GM21786 (cell line): ENCODE measurements around the gene GATA1.

Experiments used
- ATAC-seq: cut with Tn5 transposase; IDR thresholded peaks from one replicate; pipeline ENCODE4 v1.9.1; 2021; ENCODE audit not compliant: unreplicated experiment

The GATA1 gene

DNA sequence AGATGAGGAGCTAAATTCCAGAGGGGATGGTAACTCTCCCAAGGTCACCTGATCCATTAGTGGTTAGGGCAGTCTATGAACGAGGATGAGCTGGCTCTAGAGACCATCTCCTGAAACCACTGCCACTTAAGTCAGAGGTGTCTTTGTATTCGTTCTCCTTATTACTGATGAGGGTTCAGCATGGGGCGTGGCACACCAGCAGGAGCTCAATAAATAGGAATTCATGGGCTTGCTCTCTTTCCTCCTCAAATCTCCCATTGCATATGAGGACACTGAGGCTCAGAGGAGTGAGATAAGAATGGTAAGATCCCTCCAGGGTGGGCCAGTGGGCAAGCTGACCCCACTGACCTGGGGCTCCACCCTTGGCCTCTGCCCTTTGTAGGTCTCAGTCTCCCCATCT, 1.7 kb upstream of the GATA1 start:
- ATAC-seq: no peak

DNA sequence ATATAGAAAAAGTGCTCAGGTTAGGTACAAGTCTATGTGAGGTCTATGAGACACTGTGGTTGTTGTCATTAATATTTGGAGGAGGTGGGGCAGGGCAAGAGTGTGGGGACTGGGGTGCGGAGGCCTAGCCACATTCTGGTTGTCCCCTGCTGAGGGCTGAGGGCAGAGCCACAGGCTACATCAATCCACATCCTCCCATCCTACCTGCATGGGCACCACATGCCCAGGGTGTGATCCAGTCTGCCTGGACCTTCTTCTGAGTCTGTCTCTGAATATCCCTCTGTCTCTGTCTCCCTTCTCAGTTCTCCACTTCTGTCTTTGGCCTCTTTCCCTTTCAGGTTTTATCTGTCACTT, 1.2 kb upstream of the GATA1 start:
- ATAC-seq: no peak

DNA sequence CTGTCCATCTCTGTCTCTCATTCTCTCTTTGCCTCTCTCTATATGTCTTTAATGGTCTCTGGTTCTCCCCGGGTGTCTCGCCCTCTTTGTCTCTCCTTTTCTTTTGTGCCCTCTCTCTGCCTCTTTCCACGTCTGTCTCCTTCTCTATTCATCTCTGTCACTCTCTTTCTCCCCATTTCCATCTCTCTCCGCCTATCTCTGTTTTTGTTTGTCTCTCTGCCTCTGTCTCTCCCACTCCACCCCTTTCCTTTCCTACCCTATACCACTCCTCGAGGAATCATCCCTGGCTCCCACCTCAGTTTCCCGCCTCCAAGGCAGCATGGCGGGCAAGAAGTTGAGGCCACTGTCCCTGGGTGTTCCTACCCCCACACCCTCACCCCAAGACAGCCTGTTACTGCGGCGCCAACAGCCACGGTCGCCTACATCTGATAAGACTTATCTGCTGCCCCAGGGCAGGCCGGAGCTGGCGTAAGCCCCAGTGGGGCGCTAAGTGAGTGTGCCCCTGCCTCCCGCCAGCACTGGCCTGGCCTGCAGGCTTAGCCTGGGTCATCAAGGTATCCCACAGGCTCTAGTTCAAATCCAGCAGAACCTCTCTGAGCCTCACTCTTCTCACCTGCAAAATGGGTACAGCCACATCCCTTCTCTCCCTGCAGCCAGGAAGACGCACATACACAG, 713 bp upstream of the GATA1 start:
- no peak for ATAC-seq

DNA sequence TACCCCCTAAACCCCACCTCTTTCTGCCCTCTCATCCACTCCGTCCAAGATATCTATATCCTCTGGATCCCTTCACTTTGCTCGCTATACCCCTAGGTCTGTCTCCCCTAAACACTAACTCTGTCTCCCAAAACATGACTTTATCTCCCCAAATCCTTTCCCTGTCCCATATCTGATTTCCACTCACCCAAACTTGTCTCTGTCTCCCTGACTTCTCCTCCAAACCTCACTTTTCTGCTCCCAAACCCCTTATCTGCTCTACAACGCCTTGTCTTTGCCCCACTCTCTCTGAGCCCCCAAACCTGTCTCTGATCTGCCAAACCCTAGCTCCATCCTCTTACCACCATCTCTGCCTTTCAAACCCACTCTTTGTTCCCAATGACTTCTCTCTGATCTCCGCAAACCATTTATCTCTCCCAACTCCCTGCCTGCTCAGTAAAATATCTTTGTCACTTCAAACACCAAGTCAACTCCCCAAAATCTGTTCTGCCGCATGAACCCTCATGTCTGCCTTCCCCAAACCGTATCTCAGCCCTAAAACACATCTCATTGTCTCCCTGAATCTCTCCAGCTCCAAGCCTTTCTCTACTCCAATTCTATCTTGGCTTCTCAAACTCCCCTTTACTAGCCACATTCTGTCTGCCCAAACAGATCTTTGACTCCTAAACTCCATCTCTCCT, 575 bp downstream of the GATA1 start:
- ATAC-seq: no peak

DNA sequence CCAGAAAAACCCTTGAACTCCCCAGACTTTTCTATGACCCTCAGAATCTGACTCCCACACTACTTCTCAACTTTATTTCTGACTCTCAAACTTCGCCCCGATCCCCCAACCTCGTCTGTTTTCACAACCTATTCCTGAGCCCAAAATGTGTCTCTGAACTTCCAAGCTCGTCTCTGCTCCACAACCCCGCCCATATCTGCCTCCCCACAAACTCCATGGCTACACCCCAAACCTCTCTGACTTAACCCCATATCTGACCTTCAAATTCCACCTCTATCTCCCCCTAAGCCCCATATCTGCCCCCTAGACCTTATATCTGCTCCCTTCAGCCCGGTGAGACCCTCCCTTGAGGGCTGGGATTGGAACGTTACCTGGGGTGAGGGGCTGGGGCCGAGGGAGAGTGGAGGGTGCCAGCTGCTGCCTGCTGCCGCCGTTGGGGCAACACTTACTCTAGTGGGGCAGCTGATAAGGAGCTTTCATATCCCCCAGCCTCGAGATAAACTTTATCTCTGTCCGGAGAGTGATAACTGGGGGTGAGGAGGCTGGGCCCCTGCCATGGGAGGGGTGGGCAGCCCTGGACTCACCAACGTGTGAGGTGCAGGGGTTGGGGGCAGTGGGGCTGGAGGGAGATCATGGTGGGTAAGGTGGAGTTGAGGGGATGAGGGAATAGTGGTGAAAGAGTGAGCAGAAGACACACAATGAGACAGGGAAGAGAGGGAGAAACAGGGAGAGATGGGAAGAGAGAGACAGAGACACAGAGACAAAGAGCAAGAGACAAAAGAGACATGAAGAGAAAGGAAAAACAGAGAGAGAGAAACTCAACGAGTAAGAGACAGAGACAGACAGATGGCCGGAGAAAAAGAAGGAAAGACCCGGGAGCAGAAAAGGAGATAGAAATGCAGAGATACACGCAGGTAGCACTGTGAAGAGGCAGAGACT, 1.4 kb downstream of the GATA1 start:
- ATAC-seq: no peak

DNA sequence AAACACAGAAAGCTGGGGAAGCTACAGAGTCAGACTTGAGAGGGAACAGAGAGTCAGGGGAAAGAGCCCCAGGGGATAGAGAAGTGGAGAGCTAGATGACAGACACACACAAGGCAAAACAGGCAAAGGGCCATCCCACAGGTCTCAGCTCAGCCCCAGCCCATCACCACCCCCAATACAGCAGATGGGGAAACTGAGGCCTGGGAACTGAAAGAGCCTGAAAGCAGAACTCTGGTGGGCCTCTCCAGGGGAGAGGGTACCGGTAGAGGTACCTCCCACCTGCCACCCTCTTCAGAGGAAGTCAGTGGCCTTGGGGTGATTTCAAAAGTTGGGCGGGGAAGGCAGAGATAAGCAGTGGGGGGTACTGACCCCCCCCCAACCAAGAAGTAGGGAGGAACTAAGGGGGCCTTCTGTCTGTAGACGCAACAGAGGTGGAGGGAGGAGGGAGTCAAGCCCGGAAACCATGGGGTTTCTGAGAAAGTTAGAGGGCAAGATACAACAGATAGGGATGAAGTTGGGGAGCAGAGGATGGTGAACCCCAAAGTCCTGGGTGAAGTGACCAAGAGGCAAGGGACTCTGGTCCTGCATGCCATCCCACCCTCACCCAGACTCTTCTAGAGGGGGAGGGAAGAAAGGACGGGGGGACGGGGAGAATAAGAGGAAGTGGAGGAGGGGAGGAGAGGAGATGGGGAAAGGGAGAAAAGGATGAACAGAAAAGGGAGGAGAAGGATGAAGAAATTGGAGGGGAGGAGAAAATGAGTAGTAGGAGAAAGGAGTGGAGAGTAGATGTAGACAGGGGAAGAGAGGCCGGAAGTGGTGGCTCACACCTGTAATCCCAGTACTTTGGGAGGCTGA, 3.2 kb downstream of the GATA1 start:
- no peak for ATAC-seq

DNA sequence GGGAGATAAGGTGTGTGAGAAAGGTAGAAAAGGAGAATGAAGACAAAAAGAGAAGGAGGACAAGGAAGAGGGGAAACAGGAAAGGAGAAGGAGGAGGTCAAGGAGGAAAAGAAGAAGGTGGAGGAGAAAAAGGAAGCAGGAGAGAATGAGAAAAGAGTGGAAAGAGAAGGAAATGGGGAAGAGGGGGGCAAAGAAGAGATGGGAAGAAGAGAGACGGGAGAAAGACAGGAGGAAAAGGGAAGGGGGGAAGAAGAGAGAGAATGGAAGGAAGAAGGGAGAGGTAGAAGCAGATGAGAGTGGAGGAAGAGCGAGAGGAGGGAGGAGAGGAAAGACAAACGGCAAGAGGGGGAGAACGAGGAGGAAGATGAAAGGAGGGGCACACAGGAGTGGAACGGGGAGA, 4.1 kb downstream of the GATA1 start:
- ATAC-seq: no peak

DNA sequence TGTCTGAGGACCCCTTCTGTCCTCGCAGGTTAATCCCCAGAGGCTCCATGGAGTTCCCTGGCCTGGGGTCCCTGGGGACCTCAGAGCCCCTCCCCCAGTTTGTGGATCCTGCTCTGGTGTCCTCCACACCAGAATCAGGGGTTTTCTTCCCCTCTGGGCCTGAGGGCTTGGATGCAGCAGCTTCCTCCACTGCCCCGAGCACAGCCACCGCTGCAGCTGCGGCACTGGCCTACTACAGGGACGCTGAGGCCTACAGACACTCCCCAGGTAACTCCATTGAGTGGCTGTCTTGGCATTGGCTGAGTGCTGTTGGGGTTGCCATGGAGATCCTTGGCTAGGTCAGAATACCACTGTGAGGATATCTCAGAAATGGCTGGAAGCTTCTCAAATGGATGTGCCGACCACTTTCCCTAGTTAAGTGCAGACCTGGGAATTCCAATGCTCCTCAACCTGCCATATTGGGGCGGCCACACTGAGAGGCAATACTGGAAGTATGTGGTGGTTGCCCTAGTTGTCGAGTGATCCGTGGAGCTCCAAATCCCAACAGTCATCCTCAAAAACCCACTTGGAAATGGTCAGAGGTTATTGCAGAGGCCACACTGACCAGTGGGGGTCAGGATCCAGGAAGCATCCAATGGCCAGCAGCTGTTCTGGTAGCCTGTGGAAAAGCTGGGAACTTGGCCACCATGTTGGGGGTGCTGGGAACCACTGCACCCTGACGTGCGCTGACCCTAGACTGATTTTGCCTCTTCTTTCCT, 4.9 kb downstream of the GATA1 start:
- no peak for ATAC-seq

DNA sequence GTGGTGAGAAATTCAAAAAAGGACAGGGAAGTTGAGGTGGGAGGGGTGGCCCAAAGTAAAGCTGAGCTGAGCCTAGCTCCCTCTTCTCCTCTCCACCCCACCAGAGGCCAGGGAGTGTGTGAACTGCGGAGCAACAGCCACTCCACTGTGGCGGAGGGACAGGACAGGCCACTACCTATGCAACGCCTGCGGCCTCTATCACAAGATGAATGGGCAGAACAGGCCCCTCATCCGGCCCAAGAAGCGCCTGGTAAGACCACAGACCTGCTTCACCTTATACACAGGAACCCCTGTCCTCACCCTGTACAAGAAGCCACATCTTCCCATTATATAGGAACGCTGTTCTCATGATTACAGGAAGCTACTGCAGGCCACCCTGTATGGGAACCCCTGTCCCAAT, 5.8 kb downstream of the GATA1 start:
- ATAC-seq: no peak

DNA sequence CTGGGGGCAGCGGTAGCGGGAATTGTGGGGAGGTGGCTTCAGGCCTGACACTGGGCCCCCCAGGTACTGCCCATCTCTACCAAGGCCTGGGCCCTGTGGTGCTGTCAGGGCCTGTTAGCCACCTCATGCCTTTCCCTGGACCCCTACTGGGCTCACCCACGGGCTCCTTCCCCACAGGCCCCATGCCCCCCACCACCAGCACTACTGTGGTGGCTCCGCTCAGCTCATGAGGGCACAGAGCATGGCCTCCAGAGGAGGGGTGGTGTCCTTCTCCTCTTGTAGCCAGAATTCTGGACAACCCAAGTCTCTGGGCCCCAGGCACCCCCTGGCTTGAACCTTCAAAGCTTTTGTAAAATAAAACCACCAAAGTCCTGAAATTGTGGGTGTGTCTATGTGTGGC, 7.5 kb downstream of the GATA1 start:
- no peak for ATAC-seq

DNA sequence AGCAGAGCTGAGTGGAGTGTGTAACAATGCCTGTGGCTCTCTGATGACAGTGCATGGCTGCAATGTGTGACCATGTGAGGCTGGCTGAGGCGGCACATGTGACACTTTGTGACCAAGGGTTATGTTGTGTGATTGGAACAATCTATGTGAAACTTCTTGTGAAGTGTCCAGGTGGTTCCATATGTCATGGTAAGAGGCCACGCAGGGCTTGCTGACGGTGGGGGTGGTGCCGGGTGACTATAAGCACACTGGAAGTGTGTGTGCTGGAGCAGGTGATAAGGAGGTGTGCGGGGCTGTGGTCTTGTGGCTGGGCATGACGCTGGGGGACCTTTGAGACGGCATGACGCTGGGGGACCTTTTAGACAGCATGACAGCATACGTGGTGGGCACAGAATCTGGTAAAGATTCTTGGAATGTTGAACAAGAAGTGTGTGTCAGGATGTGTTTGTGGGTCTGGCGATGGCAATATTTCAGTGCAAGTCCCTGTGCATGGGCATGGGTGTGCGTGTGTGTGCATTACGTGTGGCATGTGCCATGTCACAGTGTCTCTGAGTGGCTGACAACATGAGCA, 8.0 kb downstream of the GATA1 start:
- no peak for ATAC-seq

DNA sequence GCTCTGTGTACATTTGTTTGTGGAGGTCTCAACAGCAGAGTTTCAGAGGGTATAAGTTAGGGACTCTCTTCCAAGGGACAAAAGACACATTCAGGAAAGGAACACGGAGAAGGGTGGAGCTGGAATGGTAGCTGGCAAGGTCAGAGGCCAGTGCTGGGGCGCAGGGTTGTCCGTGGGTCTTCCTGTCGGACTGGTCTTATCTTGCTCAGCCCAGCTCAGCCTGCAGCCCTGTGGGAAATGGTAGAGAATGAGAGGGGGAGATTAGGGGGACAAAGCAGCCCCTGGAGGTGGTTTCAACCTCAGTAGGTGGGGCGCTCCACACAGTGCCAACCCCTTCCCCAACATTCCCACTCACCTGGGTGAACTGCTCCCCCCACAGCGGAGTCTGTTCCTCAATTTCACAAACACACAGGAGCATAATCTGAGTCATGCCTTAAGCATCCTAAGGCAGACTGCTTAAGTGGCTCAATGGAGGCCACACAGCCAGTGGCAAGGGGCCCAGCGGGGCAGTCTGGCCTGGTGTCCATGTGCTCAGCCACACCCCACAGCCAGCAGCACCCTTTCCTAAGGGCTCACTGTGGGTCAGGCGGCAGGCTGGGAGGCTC, 8.6 kb downstream of the GATA1 start:
- ATAC-seq: no peak

DNA sequence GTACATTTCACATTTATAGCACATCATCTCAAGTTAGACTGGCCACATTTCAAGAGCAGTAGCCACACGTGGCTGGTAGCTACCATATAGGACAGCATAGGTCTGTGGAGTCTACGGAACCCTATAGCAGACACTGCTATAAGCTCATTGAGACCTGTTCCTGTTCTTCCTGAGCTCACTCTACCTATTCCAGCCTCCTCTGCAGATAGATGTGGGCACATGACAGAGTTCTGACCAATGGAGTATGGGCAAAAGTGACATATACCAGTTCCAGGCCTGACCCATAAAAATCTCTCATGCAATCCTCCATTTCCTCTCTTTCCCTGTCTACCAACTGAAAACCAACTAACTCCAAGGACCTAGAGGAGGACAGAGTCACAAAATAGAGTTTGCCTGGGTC, 11.9 kb downstream of the GATA1 start:
- no peak for ATAC-seq

DNA sequence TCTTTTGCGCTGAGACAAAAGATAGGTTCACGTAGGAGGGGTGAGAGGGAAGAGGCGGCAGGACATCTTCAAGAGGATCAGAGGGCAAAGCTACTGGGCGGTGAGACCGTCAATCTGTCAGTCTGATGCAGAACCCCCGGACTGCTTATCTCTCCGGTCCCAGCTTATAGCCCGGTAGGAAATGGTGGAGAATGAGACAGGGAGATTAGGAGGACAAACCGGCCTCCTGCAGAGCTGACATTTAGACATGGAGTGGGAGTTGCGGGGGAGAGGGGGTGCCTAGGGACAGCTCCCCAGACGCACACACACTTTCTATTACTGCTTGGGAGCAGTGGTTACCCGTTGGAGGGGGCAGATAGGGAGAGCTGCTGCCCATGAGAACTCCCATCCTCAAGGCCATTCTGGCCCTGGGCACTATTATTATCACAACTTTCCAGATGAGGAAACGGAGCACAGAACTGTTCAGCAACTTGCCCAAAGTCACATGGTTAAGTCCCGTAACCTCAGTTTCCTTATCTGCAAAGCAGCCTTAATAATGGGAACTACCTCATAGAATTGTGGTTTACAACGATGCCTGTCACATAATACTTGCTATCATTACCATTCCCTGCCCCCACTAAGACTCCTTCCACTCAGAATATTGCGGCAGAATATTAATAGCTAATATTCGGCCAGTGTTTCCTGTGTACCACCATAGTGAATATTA, 14.3 kb downstream of the GATA1 start:
- ATAC-seq: no peak

DNA sequence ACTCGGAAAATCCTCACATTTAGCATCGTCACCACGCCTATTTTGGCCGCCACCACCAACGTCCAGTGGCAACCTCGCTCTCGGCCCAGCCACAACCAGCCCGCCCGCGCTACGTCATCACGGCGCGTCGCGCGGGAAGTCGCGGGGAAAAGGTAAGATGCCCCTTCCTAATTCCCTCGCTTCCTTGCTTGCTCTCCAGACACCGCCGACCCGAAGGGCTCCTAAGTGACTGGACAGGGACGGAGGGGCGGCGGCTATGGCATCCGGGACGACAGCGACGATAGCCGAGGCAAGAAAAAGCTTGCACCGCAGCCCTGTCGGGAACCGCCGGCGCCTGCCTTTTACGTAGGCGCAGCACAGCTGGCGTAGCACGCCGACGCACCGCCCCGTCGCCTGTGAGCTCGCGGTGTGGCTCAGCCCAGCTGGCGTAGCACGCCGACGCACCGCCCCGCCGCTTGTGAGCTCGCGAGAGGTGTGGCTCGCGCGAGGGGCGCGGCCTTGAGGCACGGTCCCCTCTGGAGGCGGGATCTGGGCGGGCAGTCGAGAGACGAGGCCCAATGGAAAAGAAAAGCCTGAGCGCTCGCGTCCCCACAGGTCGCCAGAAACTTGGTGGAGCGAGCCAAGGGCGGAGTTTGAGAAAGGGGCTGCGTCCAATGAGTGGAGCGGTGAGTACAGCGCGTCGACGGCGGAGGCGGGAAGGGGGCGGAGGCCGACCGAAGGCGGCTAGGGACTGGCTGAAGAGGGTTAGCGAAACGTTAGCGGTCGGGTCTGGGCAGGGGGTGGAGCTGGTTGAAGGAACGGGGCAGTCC, 15.1 kb downstream of the GATA1 start, which contains the start of gene HDAC6:
Gene HDAC6 (plus strand): TSS at position 788 of the 809 bp plus-strand sequence. CDS start 626 bp downstream, outside the sequence.
- peak; percentile 88 for ATAC-seq

DNA sequence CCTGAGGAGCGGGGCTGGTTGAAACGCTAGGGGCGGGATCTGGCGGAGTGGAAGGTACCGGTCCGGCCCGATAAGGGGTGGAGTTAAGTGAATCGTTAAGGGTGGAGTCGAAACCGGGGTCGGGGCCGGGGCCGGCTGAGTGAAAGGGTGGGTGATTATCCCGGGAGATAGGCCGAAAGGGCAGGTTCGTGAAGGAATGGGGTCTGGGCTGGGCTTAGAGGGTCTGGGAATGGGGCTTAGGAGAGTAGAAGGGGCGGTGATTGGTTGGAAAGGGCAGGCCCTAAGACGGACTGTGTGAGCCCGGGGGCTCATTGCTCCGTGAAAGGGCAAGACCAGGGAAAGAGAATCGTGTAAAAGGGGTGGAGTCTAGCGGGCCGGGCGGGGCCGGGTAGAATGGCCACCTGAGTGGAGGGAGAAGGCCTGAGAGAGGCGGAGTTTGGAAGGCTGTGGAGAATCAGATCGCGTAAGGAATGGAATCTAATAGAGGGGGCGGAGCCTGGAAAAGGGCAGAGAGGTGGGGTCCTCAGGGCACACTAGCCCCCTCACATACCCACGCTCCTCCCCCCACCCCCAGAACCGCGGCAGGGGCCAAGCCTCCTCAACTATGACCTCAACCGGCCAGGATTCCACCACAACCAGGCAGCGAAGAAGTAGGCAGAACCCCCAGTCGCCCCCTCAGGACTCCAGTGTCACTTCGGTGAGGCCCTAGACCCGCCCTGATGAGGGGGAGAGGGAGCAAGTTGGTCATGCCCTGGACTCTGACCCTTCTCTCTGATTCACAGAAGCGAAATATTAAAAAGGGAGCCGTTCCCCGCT, 15.9 kb downstream of the GATA1 start:
- peak; percentile 35 for ATAC-seq

DNA sequence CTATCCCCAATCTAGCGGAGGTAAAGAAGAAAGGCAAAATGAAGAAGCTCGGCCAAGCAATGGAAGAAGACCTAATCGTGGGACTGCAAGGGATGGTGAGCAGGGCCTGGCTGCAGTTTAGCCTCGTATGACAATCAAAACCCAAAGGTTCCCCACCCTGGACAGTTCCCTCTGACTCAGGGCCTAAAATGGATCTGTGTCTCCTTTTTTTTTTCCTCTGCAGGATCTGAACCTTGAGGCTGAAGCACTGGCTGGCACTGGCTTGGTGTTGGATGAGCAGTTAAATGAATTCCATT, 16.5 kb downstream of the GATA1 start:
- ATAC-seq: no peak
